Measurements from ENCODE around the gene C1QL1. TPM values are rescaled to one million over a fixed set of nuclear protein-coding genes. Genes with fewer than 3 reads are reported as not detected.

C1QL1 gene
- total RNA-seq, 1 donor from 2014 or later, result not detected

- TF ChIP-seq CTCF (IDR thresholded peaks at IDR 0.05), result no peak
- no peak overlapping the region for H3K27ac ChIP-seq
- peak; percentile 10 for DNase-seq
- H3K4me3 ChIP-seq, result no peak overlapping the region
- peaks cover 17% of the 10 kb centered on the region for H3K27me3 ChIP-seq (ENCODE audit: low read depth)
- ATAC-seq, result no peak
- no peaks in the 10 kb centered on the region for H3K36me3 ChIP-seq
- intact Hi-C loops (cut with DNase I), result no loop called here
- no peaks in the 10 kb centered on the region for H3K9me3 ChIP-seq
- no peaks in the 10 kb centered on the region for H3K4me1 ChIP-seq
Observed at GRCh38 chr17:44917456-44917855, 50.6 kb downstream of the C1QL1 start.

- Histone ChIP-seq H3K4me3 (no peak overlapping the region), H3K9me3 (no peaks in the 10 kb centered on the region), H3K36me3 (no peaks in the 10 kb centered on the region), H3K27me3 (ENCODE audit: low read depth) (peaks cover 22% of the 10 kb centered on the region), H3K27ac (no peak overlapping the region), H3K4me1 (peaks cover under 1% of the 10 kb centered on the region)
- intact Hi-C loops (cut with DNase I), result no loop called here
- peak in 1 of 2 donors; percentile 23 for ATAC-seq
- TF ChIP-seq CTCF (IDR thresholded peaks at IDR 0.05), result no peak
- peak; percentile 50 for DNase-seq
Observed at GRCh38 chr17:44916781-44917241, 51.3 kb downstream of the C1QL1 start.

- H3K9me3 ChIP-seq, result no peaks in the 10 kb centered on the region
- TF ChIP-seq CTCF (IDR thresholded peaks at IDR 0.05), result no peak
- no peak overlapping the region for H3K4me3 ChIP-seq
- intact Hi-C loops (cut with DNase I), result no loop called here
- DNase-seq (peak; percentile 32), ATAC-seq (no peak)
- peaks cover 7% of the 10 kb centered on the region for H3K4me1 ChIP-seq
- no peak overlapping the region for H3K27ac ChIP-seq
- H3K27me3 ChIP-seq (ENCODE audit: low read depth), result peaks cover 28% of the 10 kb centered on the region
- H3K36me3 ChIP-seq, result no peaks in the 10 kb centered on the region
Observed at GRCh38 chr17:44915862-44916780, 52.0 kb downstream of the C1QL1 start.

- Histone ChIP-seq H3K4me3 (no peak within 1 kb of the TSS), H3K4me1 (peaks cover 10% of the 10 kb centered on the region), H3K36me3 (no peaks in the 10 kb centered on the region), H3K27ac (no peak within 1 kb of the TSS), H3K9me3 (no peaks in the 10 kb centered on the region), H3K27me3 (ENCODE audit: low read depth) (peaks cover 22% of the 10 kb centered on the region)
- intact Hi-C loops (cut with DNase I), result no loop called here
- DNase-seq (peak; percentile 41), ATAC-seq (no peak)
- TF ChIP-seq CTCF (IDR thresholded peaks at IDR 0.05), result no peak
Observed at GRCh38 chr17:44915321-44915726, 52.8 kb downstream of the C1QL1 start, which contains the start of gene GFAP. Gene GFAP, minus strand, starts transcription at chr17:44915500. Its CDS starts 14 bp downstream, at chr17:44915486.

- no peak for TF ChIP-seq CTCF (IDR thresholded peaks at IDR 0.05)
- Histone ChIP-seq H3K4me3 (no peak overlapping the region), H3K27me3 (ENCODE audit: low read depth) (peaks cover 22% of the 10 kb centered on the region), H3K4me1 (peaks cover 10% of the 10 kb centered on the region), H3K36me3 (no peaks in the 10 kb centered on the region), H3K27ac (no peak overlapping the region), H3K9me3 (no peaks in the 10 kb centered on the region)
- peak; percentile 34 for DNase-seq
- intact Hi-C loops (cut with DNase I), result no loop called here
- ATAC-seq, result no peak
Observed at GRCh38 chr17:44914698-44915271, 53.3 kb downstream of the C1QL1 start.

Data from lower lobe of right lung (tissue), 2 donors.